Body of pancreas (tissue), 4 donors: ENCODE measurements around the gene CLEC16A.

ENCODE experiments used
- POLR2A ChIP-seq, 3 donors: fragments of 450-650 bp; IDR thresholded peaks; one replicate each; pipeline ENCODE4 v1.6.1; 2016; ENCODE audit warnings: antibody characterized with exemption in 3 of 3, mild to moderate bottlenecking in 2 of 3
- TF ChIP-seq, protein P1 (sequence below), 7 experiments: fragments of 450-650 bp in 4 of 7; fragments of 200-600 bp in 3 of 7; sonication (generic) in 3 of 7; IDR thresholded peaks; one replicate each; pipeline ENCODE4 v1.5.1; 2016 to 2019; ENCODE audit warnings: antibody characterized with exemption in 7 of 7

DNA sequence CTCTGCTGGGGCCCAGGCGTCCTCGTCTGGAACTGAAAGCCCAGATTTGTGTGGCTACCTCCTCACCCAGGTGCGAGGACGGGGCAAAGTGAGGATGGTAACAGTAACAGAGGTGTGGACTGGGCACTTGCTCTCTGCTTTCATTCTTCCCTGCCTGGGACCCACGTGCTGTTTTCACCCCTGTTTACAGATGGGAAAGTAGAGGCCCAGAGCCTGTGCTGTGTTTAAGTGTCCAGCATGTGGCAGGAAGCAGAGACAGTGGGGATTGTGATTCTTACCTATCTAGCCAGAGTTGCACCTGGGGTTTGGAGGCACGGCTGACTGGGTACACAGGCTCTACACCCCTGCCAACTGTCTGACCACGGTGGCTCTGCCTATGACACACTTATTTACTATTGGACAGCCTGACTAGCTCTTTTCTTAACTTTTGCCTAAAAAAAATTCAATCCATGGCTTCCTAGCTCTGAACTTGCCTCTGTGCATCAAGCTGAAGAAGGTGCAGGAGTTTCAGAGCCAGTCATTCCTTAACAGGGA lies 155.4 kb downstream of the CLEC16A start:
- TF ChIP-seq, protein P1, sequence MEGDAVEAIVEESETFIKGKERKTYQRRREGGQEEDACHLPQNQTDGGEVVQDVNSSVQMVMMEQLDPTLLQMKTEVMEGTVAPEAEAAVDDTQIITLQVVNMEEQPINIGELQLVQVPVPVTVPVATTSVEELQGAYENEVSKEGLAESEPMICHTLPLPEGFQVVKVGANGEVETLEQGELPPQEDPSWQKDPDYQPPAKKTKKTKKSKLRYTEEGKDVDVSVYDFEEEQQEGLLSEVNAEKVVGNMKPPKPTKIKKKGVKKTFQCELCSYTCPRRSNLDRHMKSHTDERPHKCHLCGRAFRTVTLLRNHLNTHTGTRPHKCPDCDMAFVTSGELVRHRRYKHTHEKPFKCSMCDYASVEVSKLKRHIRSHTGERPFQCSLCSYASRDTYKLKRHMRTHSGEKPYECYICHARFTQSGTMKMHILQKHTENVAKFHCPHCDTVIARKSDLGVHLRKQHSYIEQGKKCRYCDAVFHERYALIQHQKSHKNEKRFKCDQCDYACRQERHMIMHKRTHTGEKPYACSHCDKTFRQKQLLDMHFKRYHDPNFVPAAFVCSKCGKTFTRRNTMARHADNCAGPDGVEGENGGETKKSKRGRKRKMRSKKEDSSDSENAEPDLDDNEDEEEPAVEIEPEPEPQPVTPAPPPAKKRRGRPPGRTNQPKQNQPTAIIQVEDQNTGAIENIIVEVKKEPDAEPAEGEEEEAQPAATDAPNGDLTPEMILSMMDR (IDR thresholded peaks at IDR 0.05), result no peak
- no peak for TF ChIP-seq POLR2A (IDR thresholded peaks at IDR 0.05)
